HG03342 (cell line): ENCODE measurements around the gene FHIT.
"Not testable (repeated sequence)": the region's sequence is repeated elsewhere in the genome, so short reads cannot be mapped to it uniquely, and the experiment has no call there.

Source experiments
- ATAC-seq: cut with Tn5 transposase; IDR thresholded peaks from one replicate; pipeline ENCODE4 v1.9.1; 2021; ENCODE audit warnings: mild to moderate bottlenecking, moderate library complexity; ENCODE audit not compliant: unreplicated experiment

The FHIT gene

DNA sequence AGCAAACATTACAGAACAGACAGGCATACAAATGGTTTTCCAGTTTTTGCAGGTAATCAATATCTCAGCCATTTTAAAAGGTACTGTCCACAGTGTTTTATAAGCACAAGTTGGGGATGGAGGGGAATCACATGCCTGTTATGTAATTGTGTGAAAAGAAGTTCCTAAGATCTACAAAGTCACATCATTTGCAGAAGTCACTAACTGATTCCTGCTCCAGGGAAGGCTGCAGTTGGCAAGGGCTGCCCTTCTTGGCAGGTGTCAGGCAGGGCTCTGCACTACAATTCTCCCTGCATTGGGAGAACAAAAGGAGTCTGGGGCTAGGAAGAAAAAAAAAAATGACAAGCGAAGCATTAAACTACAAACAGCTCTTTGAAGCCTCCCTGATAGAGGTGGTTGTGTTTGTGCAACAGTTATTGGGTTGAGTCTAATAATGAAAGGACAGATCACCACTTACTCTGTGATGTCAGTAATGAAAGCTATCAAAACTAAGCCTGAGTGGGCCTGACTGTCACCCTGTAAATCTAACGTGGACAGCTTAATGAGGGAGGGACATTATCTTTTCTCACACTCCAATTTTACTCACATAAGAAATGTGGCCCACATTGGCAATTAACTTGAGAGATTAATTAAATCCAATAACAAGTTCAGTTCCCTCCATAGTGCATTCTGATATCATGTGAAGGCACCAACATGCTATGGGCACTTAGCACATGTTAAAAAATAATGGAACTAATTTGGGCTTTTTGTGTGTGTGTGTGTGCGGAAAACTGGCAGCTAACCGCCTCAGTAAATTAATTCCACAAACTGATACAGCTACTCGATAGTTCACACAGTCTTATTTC lies 242.9 kb downstream of the FHIT start:
- ATAC-seq, result no peak

- ATAC-seq, result no peak
These were observed 245.7 kb downstream of the FHIT start for GRCh38 chr3:61005591-61005990.

DNA sequence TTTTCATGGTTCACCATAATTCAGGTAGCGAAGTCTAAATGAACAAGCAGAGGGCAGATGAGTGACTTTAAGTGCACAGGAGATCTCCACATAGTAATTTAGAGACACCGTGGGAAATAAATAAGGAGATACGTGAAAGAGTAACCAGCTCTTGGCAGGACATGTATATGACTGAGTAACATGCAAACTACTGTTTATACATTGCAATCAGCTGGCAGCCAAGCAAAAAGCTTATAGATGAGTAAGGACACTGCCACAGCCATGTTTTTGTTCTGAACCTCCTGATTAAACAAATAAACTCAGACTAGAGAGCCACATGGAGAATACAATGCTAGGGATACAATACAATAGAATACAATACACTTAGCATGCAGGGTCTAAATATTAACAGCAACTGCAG lies 252.4 kb downstream of the FHIT start:
- ATAC-seq, result no peak

DNA sequence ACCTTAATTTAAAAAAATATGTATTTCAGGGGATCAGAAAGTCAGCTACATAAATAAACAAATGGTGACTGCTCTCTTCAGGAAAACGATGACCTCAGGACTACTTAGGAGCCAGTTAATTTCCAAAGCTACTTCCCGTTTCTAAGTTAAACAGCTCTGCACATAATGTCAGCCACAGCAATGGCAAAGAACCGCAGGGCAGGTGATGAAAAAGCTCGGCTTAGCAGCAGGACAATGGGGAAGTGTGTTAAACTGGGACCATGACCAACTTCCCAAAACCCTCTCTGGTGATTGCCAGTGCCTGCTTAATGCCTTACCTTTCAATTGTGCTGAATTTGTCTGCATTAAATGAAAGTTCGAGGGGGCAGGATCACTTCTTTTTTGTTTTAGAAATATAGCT lies 258.9 kb downstream of the FHIT start:
- ATAC-seq, result no peak

DNA sequence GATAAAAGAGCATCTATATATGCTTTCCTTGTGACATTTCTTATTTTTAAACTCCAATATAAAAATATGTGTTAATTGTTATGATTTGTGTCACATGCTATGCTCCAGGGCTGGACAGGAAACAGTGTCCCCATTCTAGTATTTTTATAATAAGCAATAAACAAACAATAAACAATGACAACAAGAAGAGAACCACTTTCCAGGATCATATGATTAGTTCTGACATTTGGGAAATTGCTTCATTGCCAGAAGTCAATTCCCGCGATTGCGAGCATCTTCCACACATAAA lies 260.9 kb downstream of the FHIT start:
- no peak for ATAC-seq

GRCh38 chr3:60989626-60990441 lies 261.4 kb downstream of the FHIT start:
- ATAC-seq, result no peak

GRCh38 chr3:60987191-60987590 lies 264.1 kb downstream of the FHIT start:
- ATAC-seq, result not testable (repeated sequence)

GRCh38 chr3:60986552-60986951 lies 264.7 kb downstream of the FHIT start:
- no peak for ATAC-seq

GRCh38 chr3:60983906-60984305 lies 267.3 kb downstream of the FHIT start:
- no peak for ATAC-seq

GRCh38 chr3:60980342-60980692 lies 270.9 kb downstream of the FHIT start:
- ATAC-seq, result no peak

- ATAC-seq, result no peak
These were observed 271.6 kb downstream of the FHIT start for GRCh38 chr3:60979461-60980341.

DNA sequence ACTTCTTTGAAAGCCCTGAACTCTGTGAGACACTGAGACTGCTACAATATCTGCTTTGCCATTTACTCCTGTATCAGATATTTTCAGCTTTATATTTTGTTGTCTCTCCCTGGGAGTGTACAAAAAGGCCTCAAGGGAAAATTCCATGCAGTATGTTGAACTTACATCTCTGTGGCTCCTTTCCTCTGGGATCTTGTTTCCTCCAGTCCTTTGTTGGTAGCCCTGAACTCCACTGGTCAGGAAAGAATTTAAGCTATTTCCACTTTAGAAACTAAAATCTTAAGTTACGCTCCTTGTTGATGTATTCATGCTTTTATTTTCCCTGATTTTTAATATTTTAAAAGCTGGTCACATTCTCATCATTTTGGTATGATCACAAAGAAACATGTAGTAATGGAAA lies 277.9 kb downstream of the FHIT start:
- no peak for ATAC-seq

DNA sequence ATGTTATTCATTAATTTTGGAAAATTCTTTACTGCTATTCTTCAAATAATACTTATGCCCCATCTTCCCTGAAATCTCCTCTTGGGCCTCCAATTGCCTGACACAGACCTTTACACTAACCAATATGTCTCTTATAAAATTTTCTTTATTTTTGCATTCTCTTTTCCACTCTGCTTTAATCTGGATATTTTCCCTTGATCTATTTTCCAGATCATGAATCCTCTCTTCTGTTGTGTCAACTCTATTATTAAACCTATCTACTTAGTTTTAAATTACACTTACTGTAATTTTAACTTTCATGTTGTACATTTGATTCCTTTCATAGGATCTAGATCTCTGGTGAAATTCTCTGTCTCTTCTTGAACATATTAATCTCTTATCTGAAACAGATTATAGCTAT lies 278.7 kb downstream of the FHIT start:
- ATAC-seq, result no peak

DNA sequence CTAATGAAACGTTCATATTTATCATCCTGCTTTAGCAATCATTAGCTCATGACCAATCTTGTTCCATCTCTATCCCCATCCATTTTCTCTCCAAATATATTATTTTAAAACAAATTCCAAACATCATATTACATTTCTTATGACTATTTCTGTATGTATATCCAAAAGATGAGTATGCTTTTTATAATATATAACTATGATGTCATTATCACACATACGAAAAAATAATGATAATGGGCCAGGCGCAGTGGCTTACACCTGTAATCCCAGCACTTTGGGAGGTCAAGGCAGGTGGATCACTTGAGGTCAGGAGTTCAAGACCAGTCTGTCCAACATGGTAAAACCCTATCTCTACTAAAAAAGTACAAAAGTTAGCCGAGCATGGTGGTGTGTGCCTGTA lies 280.4 kb downstream of the FHIT start:
- no peak for ATAC-seq

- ATAC-seq, result no peak
These were observed 284.1 kb downstream of the FHIT start for GRCh38 chr3:60967141-60967540.

- no peak for ATAC-seq
These were observed 293.7 kb downstream of the FHIT start for GRCh38 chr3:60957541-60957940.

DNA sequence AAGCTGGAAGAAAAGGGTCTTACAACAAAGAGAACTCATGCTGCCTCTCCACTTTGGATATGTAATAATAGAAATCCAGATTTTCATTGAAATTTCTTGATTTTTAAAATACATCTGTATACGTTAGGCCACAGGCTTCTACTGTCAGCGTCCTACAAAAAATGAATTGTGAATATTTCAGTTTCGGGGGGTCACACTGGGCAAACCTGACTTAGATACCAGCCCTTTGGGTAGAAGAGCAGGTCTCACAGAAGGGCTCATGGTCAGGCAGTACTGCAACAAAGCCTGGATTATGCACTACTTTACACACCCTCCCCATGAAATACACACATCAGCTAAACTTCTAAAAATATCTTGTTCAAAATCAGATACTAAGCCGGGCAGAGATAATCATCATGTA lies 294.5 kb downstream of the FHIT start:
- ATAC-seq, result no peak

DNA sequence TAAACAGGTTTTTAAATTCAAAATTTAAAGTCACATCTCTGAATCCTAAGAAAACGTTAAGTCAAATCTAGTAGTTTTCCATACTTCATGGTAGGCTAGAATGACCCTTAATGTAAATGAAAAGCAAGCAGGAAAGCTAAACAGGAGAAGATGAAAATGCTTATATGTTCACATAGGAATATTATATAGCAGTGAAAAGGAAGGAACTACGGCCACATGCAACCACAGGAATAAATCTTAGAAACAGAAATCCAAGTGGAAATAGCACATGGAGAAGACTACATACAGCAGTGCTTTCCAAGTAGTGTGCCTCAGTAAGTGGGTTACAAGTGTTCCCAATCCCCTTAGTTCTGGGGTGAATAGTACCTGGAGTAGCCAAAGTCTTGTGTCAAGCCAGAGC lies 296.2 kb downstream of the FHIT start:
- ATAC-seq, result no peak

- no peak for ATAC-seq
These were observed 297.2 kb downstream of the FHIT start for GRCh38 chr3:60954048-60954447.

- no peak for ATAC-seq
These were observed 297.9 kb downstream of the FHIT start for GRCh38 chr3:60953351-60953750.

- no peak for ATAC-seq
These were observed 299.2 kb downstream of the FHIT start for GRCh38 chr3:60952055-60952454.

- ATAC-seq, result no peak
These were observed 302.1 kb downstream of the FHIT start for GRCh38 chr3:60949146-60949545.
